K562 (cell line): ENCODE measurements around the gene EYA2.

ENCODE experiments used
- EP300 ChIP-seq: IDR thresholded peaks from 2 replicates; pipeline ENCODE4 v1.6.1; 2012; ENCODE audit warnings: low read length, improper control_type of control experiment
- NR1H2 ChIP-seq: sonication (generic); formaldehyde crosslinking; IDR thresholded peaks from 2 replicates; pipeline ENCODE4 v1.4.0; 2020; ENCODE audit warnings: mild to moderate bottlenecking, missing genetic modification reagents
- TCF7 ChIP-seq: sonication (generic); IDR thresholded peaks from 2 replicates; pipeline ENCODE4 v1.6.1; 2016; ENCODE audit warnings: antibody characterized with exemption, borderline replicate concordance
- ZFX ChIP-seq: sonication (generic); formaldehyde crosslinking; IDR thresholded peaks from 2 replicates; pipeline ENCODE4 v1.8.0; 2022; ENCODE audit warnings: mild to moderate bottlenecking, missing genetic modification reagents, moderate library complexity
- ZKSCAN1 ChIP-seq: fragments of 150-350 bp; IDR thresholded peaks from 2 replicates; pipeline ENCODE4 v1.6.1; 2016; ENCODE audit warnings: low read depth, low read length
- ZNF274 ChIP-seq: IDR thresholded peaks from 2 replicates; pipeline ENCODE4 v1.6.1; 2011; ENCODE audit warnings: low read depth, mild to moderate bottlenecking, low read length, moderate library complexity, borderline replicate concordance
- ZNF76 ChIP-seq: fragments of 250-450 bp; sonication (Bioruptor Pico); IDR thresholded peaks from 2 replicates; pipeline ENCODE4 v1.4.0; 2020; ENCODE audit warnings: mild to moderate bottlenecking, moderate library complexity, borderline replicate concordance
- TF ChIP-seq, protein P1 (sequence below): sonication (generic); formaldehyde crosslinking; IDR thresholded peaks from 2 replicates; pipeline ENCODE4 v1.8.1; 2023; ENCODE audit warnings: mild to moderate bottlenecking, missing genetic modification reagents
- TF ChIP-seq, protein P2 (sequence below): fragments of 450-650 bp; formaldehyde crosslinking; IDR thresholded peaks from 2 replicates; pipeline ENCODE4 v1.4.0; 2020; ENCODE audit warnings: mild to moderate bottlenecking, moderate library complexity

DNA sequence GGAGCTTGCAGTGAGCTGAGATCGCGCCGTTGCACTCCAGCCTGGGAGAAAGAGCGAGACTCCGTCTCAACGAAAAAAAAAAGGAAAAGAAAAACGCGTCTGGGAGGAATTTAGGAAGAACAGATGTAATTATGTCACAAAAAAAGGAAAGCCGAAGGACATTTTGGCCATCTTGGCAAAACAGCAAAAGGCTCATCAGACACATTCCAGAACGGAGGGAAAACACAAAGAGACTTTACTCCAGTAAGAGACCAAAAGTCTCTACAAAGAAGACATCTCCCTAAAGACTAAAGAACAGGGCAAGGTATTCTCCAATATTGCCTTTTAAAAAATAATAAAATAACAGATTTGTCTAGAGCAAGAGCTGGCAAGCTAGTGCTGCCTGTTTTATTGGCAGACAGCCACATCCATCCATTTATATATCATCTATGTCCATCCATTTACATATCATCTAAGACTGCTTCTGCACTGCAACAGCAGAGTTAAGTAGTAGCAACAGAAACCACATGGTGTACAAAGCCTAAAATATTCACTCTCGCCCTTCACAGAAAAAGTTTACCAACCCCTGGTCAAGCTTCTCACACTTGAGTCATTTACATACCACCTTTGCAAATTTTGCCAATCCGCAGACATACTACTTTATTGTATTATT is 328.0 kb downstream of the EYA2 start:
- TF ChIP-seq ZFX (CRISPR knock-in tag): no peak
- no peak for TF ChIP-seq ZNF76 (CRISPR knock-in tag)
- no peak for TF ChIP-seq EP300
- TF ChIP-seq, protein P1, sequence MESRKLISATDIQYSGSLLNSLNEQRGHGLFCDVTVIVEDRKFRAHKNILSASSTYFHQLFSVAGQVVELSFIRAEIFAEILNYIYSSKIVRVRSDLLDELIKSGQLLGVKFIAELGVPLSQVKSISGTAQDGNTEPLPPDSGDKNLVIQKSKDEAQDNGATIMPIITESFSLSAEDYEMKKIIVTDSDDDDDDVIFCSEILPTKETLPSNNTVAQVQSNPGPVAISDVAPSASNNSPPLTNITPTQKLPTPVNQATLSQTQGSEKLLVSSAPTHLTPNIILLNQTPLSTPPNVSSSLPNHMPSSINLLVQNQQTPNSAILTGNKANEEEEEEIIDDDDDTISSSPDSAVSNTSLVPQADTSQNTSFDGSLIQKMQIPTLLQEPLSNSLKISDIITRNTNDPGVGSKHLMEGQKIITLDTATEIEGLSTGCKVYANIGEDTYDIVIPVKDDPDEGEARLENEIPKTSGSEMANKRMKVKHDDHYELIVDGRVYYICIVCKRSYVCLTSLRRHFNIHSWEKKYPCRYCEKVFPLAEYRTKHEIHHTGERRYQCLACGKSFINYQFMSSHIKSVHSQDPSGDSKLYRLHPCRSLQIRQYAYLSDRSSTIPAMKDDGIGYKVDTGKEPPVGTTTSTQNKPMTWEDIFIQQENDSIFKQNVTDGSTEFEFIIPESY: no peak
- no peak for TF ChIP-seq ZKSCAN1
- no peak for TF ChIP-seq TCF7
- no peak for TF ChIP-seq NR1H2 (CRISPR knock-in tag)
- no peak for TF ChIP-seq ZNF274
- TF ChIP-seq, protein P2, sequence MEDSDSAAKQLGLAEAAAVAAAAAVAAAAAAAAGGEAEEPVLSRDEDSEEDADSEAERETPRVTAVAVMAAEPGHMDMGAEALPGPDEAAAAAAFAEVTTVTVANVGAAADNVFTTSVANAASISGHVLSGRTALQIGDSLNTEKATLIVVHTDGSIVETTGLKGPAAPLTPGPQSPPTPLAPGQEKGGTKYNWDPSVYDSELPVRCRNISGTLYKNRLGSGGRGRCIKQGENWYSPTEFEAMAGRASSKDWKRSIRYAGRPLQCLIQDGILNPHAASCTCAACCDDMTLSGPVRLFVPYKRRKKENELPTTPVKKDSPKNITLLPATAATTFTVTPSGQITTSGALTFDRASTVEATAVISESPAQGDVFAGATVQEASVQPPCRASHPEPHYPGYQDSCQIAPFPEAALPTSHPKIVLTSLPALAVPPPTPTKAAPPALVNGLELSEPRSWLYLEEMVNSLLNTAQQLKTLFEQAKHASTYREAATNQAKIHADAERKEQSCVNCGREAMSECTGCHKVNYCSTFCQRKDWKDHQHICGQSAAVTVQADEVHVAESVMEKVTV (CRISPR knock-in tag): no peak
